ENCODE results near the gene C16orf90. TPM values are rescaled to one million over a fixed set of nuclear protein-coding genes. Genes with fewer than 3 reads are reported as not detected.

Gene C16orf90
- total and polyA plus RNA-seq, 2 donors (not counting 1 experiment from before 2014, with no cell fraction given) = not detected

GRCh38 chr16:3541527-3542155 is 46.4 kb upstream of the C16orf90 start:
- Histone ChIP-seq H2AFZ (ENCODE audit: insufficient read depth, low read depth, low read length, poor library complexity, severe bottlenecking) (no peak overlapping the region), H3K9me3 (ENCODE audit: control extremely low read depth in 1 of 3, control insufficient read depth in 2 of 3, insufficient read depth in 1 of 3, low read length in 2 of 3) (no peaks in the 10 kb centered on the region), H3K4me3 (ENCODE audit: control extremely low read depth in 1 of 5, extremely low read depth in 1 of 5, insufficient read depth in 1 of 5, low read depth in 2 of 5, low read length in 4 of 5) (no peak overlapping the region), H3K4me2 (replicated peaks; ENCODE audit: low read depth, low read length, poor library complexity, severe bottlenecking) (no peak overlapping the region), H3K27ac (ENCODE audit: low read length in 2 of 2) (no peak overlapping the region), H3K36me3 (replicated peaks in 1 of 2; ENCODE audit: control extremely low read depth in 1 of 2, control insufficient read depth in 1 of 2, extremely low read depth in 1 of 2, insufficient read depth in 2 of 2, low read length in 1 of 2) (peaks cover 0 to 26% of the 10 kb centered on the region in 2 experiments), H4K20me1 (ENCODE audit: control insufficient read depth, insufficient read depth, low read length, poor library complexity, severe bottlenecking) (no peaks in the 10 kb centered on the region), H3K9ac (ENCODE audit: low read length) (no peak overlapping the region), H3K27me3 (replicated peaks in 1 of 4; ENCODE audit: control extremely low read depth in 1 of 4, control insufficient read depth in 3 of 4, insufficient read depth in 4 of 4, low read length in 3 of 4) (no peaks in the 10 kb centered on the region), H3K4me1 (ENCODE audit: control insufficient read depth in 2 of 2, insufficient read depth in 2 of 2, low read length in 2 of 2) (peaks cover 3 to 11% of the 10 kb centered on the region in 2 donors), H3K79me2 (ENCODE audit: control insufficient read depth, insufficient read depth, low read length) (no peaks in the 10 kb centered on the region)
- CTCF ChIA-PET = interaction anchor here (0.6 kb wide), 1 partner anchor 21 kb away, joined by 3 read pairs; no protein-coding TSS in a partner anchor
- no peak overlapping the region for H3K4me3 Mint-ChIP-seq
- POLR2A ChIA-PET = no interaction called here
- H3K27me3 Mint-ChIP-seq = no peaks in the 10 kb centered on the region
- H3K9me3 Mint-ChIP-seq (ENCODE audit: insufficient read depth) = no peaks in the 10 kb centered on the region
- WGBS (ENCODE audit: insufficient coverage) = 100% methylated on average over 12 of the region's 13 CpGs
- peaks cover 9% of the 10 kb centered on the region for H3K4me1 Mint-ChIP-seq
- H3K27ac Mint-ChIP-seq = peak overlapping the region; percentile 6
- TF ChIP-seq EZH2 (IDR thresholded peaks at IDR 0.05; ENCODE audit: borderline replicate concordance, insufficient read depth, low read depth, low read length, poor library complexity, severe bottlenecking) (no peak), CTCF (IDR thresholded peaks at IDR 0.05) (no peak)
- intact Hi-C loops (cut with micrococcal nuclease) = no loop called here
- no peak for DNase-seq
- ATAC-seq (ENCODE audit: low read depth) = no peak

GRCh38 chr16:3538222-3538621 is 42.9 kb upstream of the C16orf90 start:
- Histone ChIP-seq H3K4me2 (replicated peaks; ENCODE audit: low read depth, low read length, poor library complexity, severe bottlenecking) (no peak overlapping the region), H3K9me3 (ENCODE audit: control extremely low read depth in 1 of 3, control insufficient read depth in 2 of 3, insufficient read depth in 1 of 3, low read length in 2 of 3) (no peaks in the 10 kb centered on the region), H4K20me1 (ENCODE audit: control insufficient read depth, insufficient read depth, low read length, poor library complexity, severe bottlenecking) (no peaks in the 10 kb centered on the region), H3K36me3 (replicated peaks in 1 of 2; ENCODE audit: control extremely low read depth in 1 of 2, control insufficient read depth in 1 of 2, extremely low read depth in 1 of 2, insufficient read depth in 2 of 2, low read length in 1 of 2) (peaks cover 0 to 22% of the 10 kb centered on the region in 2 experiments), H3K9ac (ENCODE audit: low read length) (no peak overlapping the region), H3K79me2 (ENCODE audit: control insufficient read depth, insufficient read depth, low read length) (no peaks in the 10 kb centered on the region), H3K27me3 (replicated peaks in 1 of 4; ENCODE audit: control extremely low read depth in 1 of 4, control insufficient read depth in 3 of 4, insufficient read depth in 4 of 4, low read length in 3 of 4) (no peaks in the 10 kb centered on the region), H3K4me3 (ENCODE audit: control extremely low read depth in 1 of 5, extremely low read depth in 1 of 5, insufficient read depth in 1 of 5, low read depth in 2 of 5, low read length in 4 of 5) (no peak overlapping the region), H3K4me1 (ENCODE audit: control insufficient read depth in 2 of 2, insufficient read depth in 2 of 2, low read length in 2 of 2) (peaks cover 0 to 13% of the 10 kb centered on the region in 2 donors), H3K27ac (ENCODE audit: low read length in 2 of 2) (no peak overlapping the region), H2AFZ (ENCODE audit: insufficient read depth, low read depth, low read length, poor library complexity, severe bottlenecking) (no peak overlapping the region)
- no peak for DNase-seq
- ChIA-PET POLR2A (no interaction called here), CTCF (interaction anchor here (1.4 kb wide), 1 partner anchor 12 kb away, joined by 5 read pairs; no protein-coding TSS in a partner anchor)
- 96% methylated on average over 3 of the region's 4 CpGs for WGBS (ENCODE audit: insufficient coverage)
- intact Hi-C loops (cut with micrococcal nuclease) = no loop called here
- Mint-ChIP-seq H3K4me1 (peaks cover 18% of the 10 kb centered on the region), H3K27me3 (no peaks in the 10 kb centered on the region), H3K9me3 (ENCODE audit: insufficient read depth) (no peaks in the 10 kb centered on the region), H3K4me3 (no peak overlapping the region), H3K27ac (no peak overlapping the region)
- no peak for ATAC-seq (ENCODE audit: low read depth)
- TF ChIP-seq CTCF (IDR thresholded peaks at IDR 0.05) = no peak
- no peak for TF ChIP-seq EZH2 (IDR thresholded peaks at IDR 0.05; ENCODE audit: borderline replicate concordance, insufficient read depth, low read depth, low read length, poor library complexity, severe bottlenecking)

Data from B cell (primary cell).